NCI-H748 (cell line): ENCODE measurements around the gene DKK1.

Source experiments
- DNase-seq: peaks from one replicate; lab custom pipeline; 2025; ENCODE audit not compliant: unreplicated experiment; lab: John Stamatoyannopoulos, UW

Gene DKK1

GRCh38 chr10:52313933-52314821, at the start of gene DKK1:
Gene DKK1 (plus strand): TSS chr10:52314281. CDS start chr10:52314435, 154 bp downstream.
- peak; percentile 24 for DNase-seq

GRCh38 chr10:52265131-52265926, 48.8 kb upstream of the DKK1 start:
- no peak for DNase-seq

GRCh38 chr10:52266858-52267257, 47.2 kb upstream of the DKK1 start:
- no peak for DNase-seq

GRCh38 chr10:52268790-52269189, 45.3 kb upstream of the DKK1 start:
- no peak for DNase-seq

- DNase-seq = no peak
Observed at GRCh38 chr10:52269233-52269632, 44.8 kb upstream of the DKK1 start.

GRCh38 chr10:52276163-52276562, 37.9 kb upstream of the DKK1 start:
- DNase-seq = no peak

- DNase-seq = no peak
Observed at GRCh38 chr10:52276986-52277385, 37.1 kb upstream of the DKK1 start.

GRCh38 chr10:52279546-52279945, 34.5 kb upstream of the DKK1 start:
- DNase-seq = no peak

GRCh38 chr10:52280051-52280450, 34.0 kb upstream of the DKK1 start:
- DNase-seq = no peak

GRCh38 chr10:52283174-52283573, 30.9 kb upstream of the DKK1 start:
- DNase-seq = no peak

- no peak for DNase-seq
Observed at GRCh38 chr10:52284416-52285013, 29.6 kb upstream of the DKK1 start.

- DNase-seq = no peak
Observed at GRCh38 chr10:52287866-52288265, 26.2 kb upstream of the DKK1 start.

GRCh38 chr10:52297747-52298146, 16.3 kb upstream of the DKK1 start:
- no peak for DNase-seq

- DNase-seq = no peak
Observed at GRCh38 chr10:52300599-52301277, 13.3 kb upstream of the DKK1 start.

GRCh38 chr10:52308251-52309031, 5.6 kb upstream of the DKK1 start:
- DNase-seq = peak; percentile 60

GRCh38 chr10:52312942-52313255, 1.2 kb upstream of the DKK1 start:
- DNase-seq = no peak

GRCh38 chr10:52313256-52313932, 687 bp upstream of the DKK1 start:
- no peak for DNase-seq

GRCh38 chr10:52314822-52315552, 906 bp downstream of the DKK1 start:
- peak; percentile 0 for DNase-seq

- no peak for DNase-seq
Observed at GRCh38 chr10:52316001-52316400, 1.9 kb downstream of the DKK1 start.
